ENCODE measurements around the gene RESP18.

The RESP18 gene

DNA sequence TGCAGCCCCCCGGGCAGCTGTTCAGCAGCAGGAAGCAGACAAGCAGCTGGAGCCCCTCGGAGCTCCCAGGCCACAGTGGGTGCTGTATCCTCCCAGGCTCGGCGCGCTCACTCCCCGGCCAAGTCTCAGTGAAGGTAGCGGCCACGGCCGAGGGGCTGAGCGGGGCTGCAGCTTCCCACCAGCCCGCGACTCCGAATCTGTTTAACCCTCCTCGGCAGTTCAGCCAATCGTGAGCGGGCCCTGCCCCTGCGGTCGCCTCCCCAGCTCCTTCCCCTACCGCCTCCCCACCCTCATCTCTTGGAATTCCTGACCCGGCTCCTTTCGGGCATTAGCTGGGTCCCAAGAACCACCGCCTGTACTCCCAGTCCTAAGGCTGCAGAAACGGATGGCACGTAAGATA lies at the start of gene RESP18:
Gene RESP18 (minus strand): TSS at position 203 of the 400 bp plus-strand sequence.
- DNase-seq (ENCODE audit: low read depth): no peak

DNA sequence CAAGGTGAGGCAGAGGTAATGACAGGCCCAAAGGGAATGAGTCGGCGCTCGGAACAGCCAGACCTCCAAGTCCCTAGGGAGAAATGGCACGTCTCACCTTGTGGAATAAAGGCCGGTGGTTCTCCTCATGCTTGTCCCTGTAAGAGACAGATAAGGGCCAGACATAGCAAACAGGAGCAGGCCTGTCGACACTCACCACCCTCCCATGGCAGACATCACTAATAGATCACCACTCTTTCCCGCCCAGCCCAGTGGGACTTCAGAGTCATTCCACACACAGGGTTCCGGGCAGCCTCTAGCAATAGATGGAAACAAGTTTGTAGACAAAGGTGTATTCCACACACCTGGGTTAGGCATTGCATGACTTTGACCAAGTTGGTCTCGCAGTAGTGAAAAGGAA lies 48.9 kb upstream of the RESP18 start:
- DNase-seq (ENCODE audit: low read depth): no peak

- no peak for DNase-seq (ENCODE audit: low read depth)
These were observed 48.4 kb upstream of the RESP18 start for GRCh38 chr2:219380926-219381325.

GRCh38 chr2:219378163-219378851 lies 45.8 kb upstream of the RESP18 start:
- no peak for DNase-seq (ENCODE audit: low read depth)

GRCh38 chr2:219369447-219369861 lies 36.9 kb upstream of the RESP18 start:
- peak; percentile 32 for DNase-seq (ENCODE audit: low read depth)

DNA sequence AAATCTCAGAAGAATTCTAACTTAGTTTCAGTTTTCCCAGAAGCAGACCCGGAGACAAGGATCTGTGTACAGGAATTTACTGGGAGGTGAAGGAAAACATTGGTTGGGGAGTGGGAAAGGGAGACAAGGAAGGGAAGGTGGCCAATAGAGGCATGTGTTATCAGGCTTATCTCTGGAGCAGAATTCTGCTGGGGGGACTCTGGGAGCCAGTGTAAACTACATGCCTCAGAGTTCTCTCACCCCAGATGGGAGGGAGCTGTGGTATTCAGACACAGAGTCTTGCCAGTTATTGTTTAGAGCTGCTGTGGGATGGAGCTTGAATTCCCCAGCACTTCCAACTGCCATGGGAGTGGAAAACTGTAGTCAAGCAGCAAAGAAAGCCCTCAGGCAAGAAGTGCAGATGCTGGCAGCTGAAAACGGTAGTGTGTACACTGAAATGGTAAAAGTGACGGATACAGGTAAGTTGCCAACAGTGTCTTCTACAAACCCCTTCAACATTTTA lies 36.2 kb upstream of the RESP18 start:
- peak; percentile 70 for DNase-seq (ENCODE audit: low read depth)

GRCh38 chr2:219362524-219363164 lies 30.1 kb upstream of the RESP18 start:
- peak; percentile 97 for DNase-seq (ENCODE audit: low read depth)

GRCh38 chr2:219362072-219362471 lies 29.5 kb upstream of the RESP18 start:
- no peak for DNase-seq (ENCODE audit: low read depth)

GRCh38 chr2:219358170-219359075 lies 25.9 kb upstream of the RESP18 start:
- DNase-seq (ENCODE audit: low read depth): no peak

- no peak for DNase-seq (ENCODE audit: low read depth)
These were observed 24.3 kb upstream of the RESP18 start for GRCh38 chr2:219356834-219357233.

DNA sequence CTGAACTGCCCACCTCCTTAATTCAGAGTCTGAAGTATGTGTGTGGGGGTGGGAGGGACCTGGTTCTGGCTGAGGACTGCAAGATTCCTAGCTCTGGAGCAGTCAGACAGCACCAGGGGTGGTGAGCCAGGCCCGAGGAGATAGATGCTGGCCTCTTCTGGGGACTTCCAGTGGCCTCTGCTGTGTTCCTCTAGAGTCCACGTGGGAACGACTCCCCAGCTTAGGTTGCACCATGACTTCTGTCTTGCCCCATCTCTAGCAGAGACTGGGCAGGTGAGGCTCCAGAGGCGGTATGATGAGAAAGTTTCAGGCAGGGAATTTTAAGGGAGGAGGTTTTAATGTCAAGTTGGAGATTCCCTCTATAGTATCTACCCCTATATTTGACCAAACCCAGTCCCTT lies 22.0 kb upstream of the RESP18 start:
- no peak for DNase-seq (ENCODE audit: low read depth)

DNA sequence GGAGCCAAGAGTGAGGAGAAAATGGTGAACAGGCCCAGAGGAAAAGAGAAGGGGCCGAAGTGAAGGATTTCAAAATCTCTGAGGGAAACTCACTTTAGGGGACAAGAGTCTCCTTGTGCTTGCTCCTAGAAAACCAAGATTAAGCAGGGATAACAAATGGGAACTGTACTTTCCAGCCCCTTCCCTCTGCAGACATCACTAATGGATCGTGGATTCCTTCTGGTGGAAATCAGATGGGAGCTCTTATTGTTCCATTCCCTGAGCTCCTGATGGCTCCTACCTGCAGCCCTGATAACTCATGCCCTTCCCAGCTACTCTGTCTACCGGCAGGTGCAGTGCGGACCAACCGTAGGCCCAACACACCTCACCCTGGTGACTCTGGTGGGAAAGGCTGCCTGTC lies 20.6 kb upstream of the RESP18 start:
- DNase-seq (ENCODE audit: low read depth): no peak

- peak; percentile 38 for DNase-seq (ENCODE audit: low read depth)
These were observed 20.0 kb upstream of the RESP18 start for GRCh38 chr2:219352448-219353023.

DNA sequence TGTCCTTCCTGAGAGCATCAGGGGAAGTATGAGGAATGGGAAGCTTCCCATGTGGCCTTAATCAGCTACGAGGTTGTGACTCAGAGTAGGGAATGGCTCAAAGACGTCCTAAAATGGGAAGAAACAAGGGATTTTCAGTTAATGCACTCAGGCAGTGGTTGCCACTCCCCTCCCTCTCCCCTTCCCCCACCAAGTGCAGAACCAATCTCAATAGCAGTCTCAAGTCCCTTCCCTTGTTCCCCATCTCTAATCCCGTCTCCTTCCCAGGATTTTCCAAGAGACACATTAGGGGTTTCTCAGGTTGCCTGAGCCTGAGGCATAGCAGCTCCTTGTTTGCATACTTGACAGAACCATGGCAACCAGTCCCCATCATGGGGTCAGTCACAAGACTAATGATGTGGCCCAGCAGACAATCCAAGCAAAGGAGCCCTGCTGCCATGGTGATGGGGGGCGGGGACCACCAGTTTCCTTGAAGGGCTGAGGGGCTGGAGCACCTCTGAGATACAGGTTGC lies 18.2 kb upstream of the RESP18 start:
- peak; percentile 61 for DNase-seq (ENCODE audit: low read depth)

GRCh38 chr2:219350215-219350614 lies 17.7 kb upstream of the RESP18 start:
- no peak for DNase-seq (ENCODE audit: low read depth)

DNA sequence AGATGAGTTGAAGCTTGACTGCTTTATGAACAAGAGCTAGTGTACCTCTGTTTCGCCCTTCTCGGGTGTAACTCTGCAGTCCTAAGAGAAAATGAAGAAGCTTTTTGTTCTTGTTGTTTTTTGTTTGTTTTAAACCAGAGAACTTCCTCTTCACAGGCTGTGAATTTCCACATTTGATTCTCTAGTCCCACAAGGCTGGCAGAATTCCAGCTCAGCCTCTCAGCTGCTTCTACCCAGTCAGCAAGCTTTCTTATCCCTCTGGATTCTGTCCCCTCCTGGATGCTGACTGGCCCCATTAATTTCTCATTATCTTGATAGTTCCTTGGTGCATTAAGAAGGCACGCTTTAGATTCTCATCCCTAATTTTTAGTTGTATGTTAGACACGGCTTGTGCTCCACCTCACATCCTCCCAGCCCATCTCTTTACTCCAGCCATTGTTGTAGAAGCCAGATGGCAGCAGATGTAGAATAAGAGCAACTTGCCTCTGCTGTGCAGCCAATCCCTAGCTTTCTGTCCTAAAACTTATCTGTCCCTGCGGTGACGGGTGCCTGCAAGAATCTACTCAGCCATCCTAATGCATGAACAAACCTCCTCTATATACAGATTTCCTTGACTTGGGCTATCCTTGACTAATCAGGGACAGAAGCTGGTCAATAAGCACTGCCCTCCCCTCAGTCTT lies 12.3 kb upstream of the RESP18 start:
- no peak for DNase-seq (ENCODE audit: low read depth)

- DNase-seq (ENCODE audit: low read depth): no peak
These were observed 2.8 kb upstream of the RESP18 start for GRCh38 chr2:219335373-219335786.

DNA sequence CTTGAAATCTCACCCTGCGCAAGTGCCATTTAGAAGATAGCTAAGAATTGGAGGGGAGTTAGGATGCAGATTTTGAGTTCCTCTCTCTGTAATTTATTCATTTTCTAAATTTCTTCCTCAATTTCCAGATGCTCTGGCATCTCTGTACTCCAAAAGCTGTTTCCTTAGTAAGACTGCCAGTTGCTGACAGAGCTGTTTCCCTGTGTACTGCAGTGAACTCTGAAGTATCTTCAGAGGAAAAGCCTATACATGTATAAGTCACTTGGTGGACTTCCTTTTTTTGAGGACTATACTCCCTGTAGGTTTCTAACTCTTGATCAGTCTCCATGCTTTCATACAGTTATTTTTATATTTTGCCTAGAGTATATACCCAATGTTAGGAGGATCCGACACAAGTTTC lies 1.5 kb upstream of the RESP18 start:
- no peak for DNase-seq (ENCODE audit: low read depth)

- no peak for DNase-seq (ENCODE audit: low read depth)
These were observed 857 bp downstream of the RESP18 start for GRCh38 chr2:219331560-219332213.

DNA sequence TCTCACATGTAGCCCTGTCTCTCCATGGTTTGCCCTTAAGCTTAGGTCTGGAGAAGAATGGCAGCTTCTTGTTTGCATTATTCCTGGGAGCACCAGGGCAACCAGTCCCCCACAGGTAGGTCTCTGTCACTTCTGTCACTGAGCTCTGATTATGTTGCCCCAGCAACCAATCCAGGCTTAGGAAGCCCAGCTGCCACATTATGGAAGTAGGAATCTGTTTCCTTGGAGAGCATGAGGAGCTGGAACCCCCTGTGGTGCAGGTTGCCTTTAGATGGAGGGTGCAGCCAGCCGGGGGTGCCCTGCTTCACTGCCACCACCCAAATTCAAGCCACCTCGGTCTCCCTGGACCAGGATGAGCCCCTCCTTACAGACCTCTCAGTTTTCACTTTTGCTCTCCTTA lies 4.8 kb downstream of the RESP18 start:
- no peak for DNase-seq (ENCODE audit: low read depth)

Data from stromal cell of bone marrow (primary cell).